CD1c-positive myeloid dendritic cell (primary cell): ENCODE data around the gene DDI1.

ENCODE experiments used
- DNase-seq: peaks from one replicate; pipeline ENCODE4 v3.0.0-alpha.2; 2016; ENCODE audit errors: extremely low spot score

The DDI1 gene

GRCh38 chr11:104078245-104078644 is 41.8 kb downstream of the DDI1 start:
- DNase-seq, result no peak

GRCh38 chr11:104078995-104079394 is 42.6 kb downstream of the DDI1 start:
- DNase-seq, result no peak

- DNase-seq, result no peak
Measured at GRCh38 chr11:104086621-104087020, 50.2 kb downstream of the DDI1 start.
